HL-60/S4 treated with retinoic acid at 250 ng/mL for 4 days and 3 days (cell line): ENCODE results near the gene PIP.
"Not testable (repeated sequence)": the region's sequence is repeated elsewhere in the genome, so short reads cannot be mapped to it uniquely, and the experiment has no call there.

Experiments
- in situ Hi-C: fragments of 300-500 bp; cut with MboI; formaldehyde crosslinking; loops from 2 replicates; pipeline ENCODE4 v1.7.0; 2022; ENCODE audit warnings: low sequenced_read_pairs

The PIP gene

GRCh38 chr7:143177374-143178119 is 45.7 kb downstream of the PIP start:
- in situ Hi-C loops = no loop called here

GRCh38 chr7:143180771-143181170 is 48.9 kb downstream of the PIP start:
- in situ Hi-C loops = not testable (repeated sequence)

DNA sequence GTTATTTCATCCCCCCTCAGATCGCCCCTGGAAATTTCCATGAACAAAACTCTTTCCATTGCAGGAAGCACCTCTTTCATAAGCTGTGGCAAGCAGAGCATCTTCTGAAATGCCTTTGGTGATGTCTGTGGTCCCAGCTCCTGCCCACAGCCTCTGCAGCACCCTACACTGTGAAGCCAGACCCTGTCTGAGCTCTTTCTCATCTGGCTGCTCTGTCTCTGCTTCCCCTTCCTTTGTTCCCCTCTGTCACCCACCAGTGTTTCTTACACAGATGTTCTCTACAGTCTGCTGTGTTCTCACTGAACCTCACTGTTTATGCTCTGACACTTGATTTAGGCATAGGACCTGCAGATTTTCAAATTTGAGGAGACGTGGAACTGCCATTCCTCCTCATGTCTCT is 49.5 kb downstream of the PIP start:
- in situ Hi-C loops = no loop called here

- in situ Hi-C loops = no loop called here
Measured at GRCh38 chr7:143183024-143183423, 51.1 kb downstream of the PIP start, which contains the start of gene TAS2R39. TAS2R39 (plus strand) TSS chr7:143183419; CDS start chr7:143183419, 0 bp downstream.

DNA sequence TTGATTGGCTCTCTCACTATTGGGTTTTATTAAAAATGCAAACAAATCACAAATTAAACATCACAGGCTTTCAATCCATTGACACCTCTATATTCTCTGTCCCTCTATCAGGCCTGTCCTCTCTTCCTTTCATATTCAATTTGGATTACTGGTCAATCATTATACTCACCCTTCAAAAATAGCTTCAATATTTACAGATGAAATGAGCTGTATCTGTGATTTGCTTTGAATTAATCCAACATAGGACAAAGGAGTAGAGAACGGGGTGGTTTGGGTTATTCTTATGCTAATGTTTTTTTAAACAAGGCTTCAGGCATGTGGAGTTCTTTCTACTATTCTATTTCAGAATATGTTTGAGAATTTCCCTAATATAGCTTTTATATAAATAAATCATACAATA is 53.7 kb downstream of the PIP start:
- in situ Hi-C loops = no loop called here

- in situ Hi-C loops = no loop called here
Measured at GRCh38 chr7:143188994-143189393, 57.1 kb downstream of the PIP start.
